Right lobe of liver (tissue), 4 donors: Measurements from ENCODE around the gene ICE1.

Experiments used
- POLR2A ChIP-seq: fragments of 450-650 bp; IDR thresholded peaks from one replicate; pipeline ENCODE4 v1.6.1; 2017; ENCODE audit warnings: antibody characterized with exemption, mild to moderate bottlenecking
- TF ChIP-seq, protein P1 (sequence below), 4 donors: fragments of 200-600 bp in 3 of 4; fragments of 450-650 bp in 1 of 4; IDR thresholded peaks; one replicate each; pipeline versions ENCODE4 v1.5.1 to v1.8.0; 2016 to 2022; ENCODE audit warnings: antibody characterized with exemption in 4 of 4, mild to moderate bottlenecking in 2 of 4
- donor health status: DM: no; HTN: no; CAD: no.
- donor health status: DM: no; HTN: no; CAD: no.
- donor health status: DM: no; HTN: yes; CAD: no.

DNA sequence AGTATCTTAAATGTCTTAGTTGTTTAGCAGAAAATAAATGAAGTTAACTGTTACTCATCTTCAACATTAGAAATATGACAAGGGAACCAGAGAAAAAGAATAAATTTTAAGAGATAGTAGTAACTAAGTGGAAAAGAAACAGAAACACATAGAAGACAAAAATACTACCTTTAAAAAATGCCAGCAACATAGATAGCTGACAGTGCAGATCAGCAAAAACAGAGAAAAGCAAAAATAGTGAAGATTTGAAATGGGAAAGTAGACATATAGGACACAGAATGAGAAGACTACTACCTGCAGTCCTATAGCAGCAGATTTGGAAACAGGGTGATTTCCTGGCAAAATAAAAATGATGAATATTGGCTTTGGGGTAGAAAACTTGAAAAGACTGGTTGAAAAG is 48.5 kb downstream of the ICE1 start:
- no peak for TF ChIP-seq POLR2A
- TF ChIP-seq, protein P1, sequence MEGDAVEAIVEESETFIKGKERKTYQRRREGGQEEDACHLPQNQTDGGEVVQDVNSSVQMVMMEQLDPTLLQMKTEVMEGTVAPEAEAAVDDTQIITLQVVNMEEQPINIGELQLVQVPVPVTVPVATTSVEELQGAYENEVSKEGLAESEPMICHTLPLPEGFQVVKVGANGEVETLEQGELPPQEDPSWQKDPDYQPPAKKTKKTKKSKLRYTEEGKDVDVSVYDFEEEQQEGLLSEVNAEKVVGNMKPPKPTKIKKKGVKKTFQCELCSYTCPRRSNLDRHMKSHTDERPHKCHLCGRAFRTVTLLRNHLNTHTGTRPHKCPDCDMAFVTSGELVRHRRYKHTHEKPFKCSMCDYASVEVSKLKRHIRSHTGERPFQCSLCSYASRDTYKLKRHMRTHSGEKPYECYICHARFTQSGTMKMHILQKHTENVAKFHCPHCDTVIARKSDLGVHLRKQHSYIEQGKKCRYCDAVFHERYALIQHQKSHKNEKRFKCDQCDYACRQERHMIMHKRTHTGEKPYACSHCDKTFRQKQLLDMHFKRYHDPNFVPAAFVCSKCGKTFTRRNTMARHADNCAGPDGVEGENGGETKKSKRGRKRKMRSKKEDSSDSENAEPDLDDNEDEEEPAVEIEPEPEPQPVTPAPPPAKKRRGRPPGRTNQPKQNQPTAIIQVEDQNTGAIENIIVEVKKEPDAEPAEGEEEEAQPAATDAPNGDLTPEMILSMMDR (IDR thresholded peaks at IDR 0.05) = no peak
